ENCODE measurements around the gene FRMD6. TPM values are rescaled to one million over a fixed set of nuclear protein-coding genes. Genes with fewer than 3 reads are reported as not detected.
"Not testable (repeated sequence)": the region's sequence is repeated elsewhere in the genome, so short reads cannot be mapped to it uniquely, and the experiment has no call there.

Gene FRMD6
- total and polyA plus RNA-seq, 12 donors = 6.4 to 42.6 (median 23.3) TPM

DNA sequence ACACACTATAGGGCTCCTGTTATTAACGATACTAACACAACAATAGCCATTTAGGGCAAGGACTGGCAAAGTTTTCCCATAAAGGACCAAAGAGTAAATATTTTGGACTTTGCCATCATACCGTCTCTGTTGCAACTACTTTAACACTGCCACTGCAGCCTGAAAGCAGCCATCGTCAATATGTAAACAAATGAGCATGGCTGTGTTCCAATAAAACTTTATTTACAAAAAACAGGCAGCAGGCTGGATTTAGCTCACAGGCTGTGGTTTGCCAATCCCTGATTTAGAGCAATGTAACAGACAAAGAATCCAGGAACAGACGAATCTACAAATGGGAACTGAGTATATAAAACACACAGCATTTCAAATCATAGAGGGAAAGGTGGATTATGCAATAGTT lies 84.1 kb downstream of the FRMD6 start:
- WGBS, 4 donors = 82 to 91% (median 89%) methylated on average over 4 of the region's 4 CpGs
- intact Hi-C loops (cut with DNase I) = no loop called here
- Histone ChIP-seq H3K9me3 (replicated peaks in 1 of 3) (no peaks in the 10 kb centered on the region), H3K4me1 (replicated peaks in 1 of 2) (no peaks in the 10 kb centered on the region), H3K27me3 (no peaks in the 10 kb centered on the region), H3K36me3 (replicated peaks in 1 of 2) (no peaks in the 10 kb centered on the region), H3K27ac (no peak overlapping the region), H3K4me3 (no peak overlapping the region)
- no peak for TF ChIP-seq POLR2A (IDR thresholded peaks at IDR 0.05)
- TF ChIP-seq, protein P1, sequence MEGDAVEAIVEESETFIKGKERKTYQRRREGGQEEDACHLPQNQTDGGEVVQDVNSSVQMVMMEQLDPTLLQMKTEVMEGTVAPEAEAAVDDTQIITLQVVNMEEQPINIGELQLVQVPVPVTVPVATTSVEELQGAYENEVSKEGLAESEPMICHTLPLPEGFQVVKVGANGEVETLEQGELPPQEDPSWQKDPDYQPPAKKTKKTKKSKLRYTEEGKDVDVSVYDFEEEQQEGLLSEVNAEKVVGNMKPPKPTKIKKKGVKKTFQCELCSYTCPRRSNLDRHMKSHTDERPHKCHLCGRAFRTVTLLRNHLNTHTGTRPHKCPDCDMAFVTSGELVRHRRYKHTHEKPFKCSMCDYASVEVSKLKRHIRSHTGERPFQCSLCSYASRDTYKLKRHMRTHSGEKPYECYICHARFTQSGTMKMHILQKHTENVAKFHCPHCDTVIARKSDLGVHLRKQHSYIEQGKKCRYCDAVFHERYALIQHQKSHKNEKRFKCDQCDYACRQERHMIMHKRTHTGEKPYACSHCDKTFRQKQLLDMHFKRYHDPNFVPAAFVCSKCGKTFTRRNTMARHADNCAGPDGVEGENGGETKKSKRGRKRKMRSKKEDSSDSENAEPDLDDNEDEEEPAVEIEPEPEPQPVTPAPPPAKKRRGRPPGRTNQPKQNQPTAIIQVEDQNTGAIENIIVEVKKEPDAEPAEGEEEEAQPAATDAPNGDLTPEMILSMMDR (IDR thresholded peaks at IDR 0.05) = no peak
- no peak for DNase-seq

DNA sequence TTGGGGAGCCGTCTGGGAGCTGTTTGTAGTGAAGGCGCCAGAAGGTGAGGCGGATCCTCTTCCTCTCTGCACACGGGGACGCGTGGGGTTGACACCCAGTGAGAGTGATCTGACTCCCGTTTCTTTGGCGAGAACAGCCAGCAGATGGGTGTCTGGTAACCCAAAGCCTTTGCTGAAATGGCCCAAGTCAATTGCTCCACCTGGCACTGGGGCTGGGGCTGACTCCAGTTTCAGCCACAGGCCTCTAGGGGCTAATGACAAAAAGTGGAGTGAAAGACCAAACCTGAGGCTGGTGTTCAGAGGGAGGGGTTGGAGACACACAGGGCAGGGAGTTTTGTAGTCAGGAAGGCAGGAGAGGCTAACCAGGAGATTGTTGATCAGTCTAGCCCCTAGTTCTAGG lies 87.0 kb downstream of the FRMD6 start:
- intact Hi-C loops (cut with DNase I) = no loop called here
- Histone ChIP-seq H3K4me3 (no peak overlapping the region), H3K36me3 (replicated peaks in 1 of 2) (no peaks in the 10 kb centered on the region), H3K27ac (no peak overlapping the region), H3K4me1 (replicated peaks in 1 of 2) (no peaks in the 10 kb centered on the region), H3K27me3 (no peaks in the 10 kb centered on the region), H3K9me3 (replicated peaks in 1 of 3) (no peaks in the 10 kb centered on the region)
- 63 to 78% (median 66%) methylated on average over 6 to 8 of the region's 8 CpGs for WGBS, 4 donors
- DNase-seq = no peak
- TF ChIP-seq, protein P1 (IDR thresholded peaks at IDR 0.05) = no peak
- TF ChIP-seq POLR2A (IDR thresholded peaks at IDR 0.05) = no peak

DNA sequence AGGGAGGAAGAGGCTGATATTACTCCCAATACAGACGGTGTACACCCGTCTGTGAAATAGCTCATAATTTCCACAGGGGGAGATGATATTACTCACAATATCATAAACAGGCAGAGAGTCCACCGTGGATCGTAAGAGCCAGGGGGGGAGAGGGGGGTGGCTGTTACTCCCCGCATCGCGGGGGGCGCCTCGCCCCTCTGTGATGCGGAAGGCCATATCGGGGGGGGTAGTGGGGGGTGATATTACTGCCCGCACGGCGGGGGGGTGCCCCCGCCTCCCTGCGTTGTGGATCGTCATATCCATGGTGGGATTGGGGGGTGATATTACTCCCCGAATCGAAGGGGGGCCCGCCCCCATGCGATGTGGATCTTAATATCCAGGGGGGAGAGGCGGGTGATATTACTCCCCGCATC lies 91.9 kb downstream of the FRMD6 start:
- no peaks in the 10 kb centered on the region for H3K4me1 ChIP-seq (replicated peaks in 1 of 2)
- H3K9me3 ChIP-seq (replicated peaks in 1 of 3) = no peaks in the 10 kb centered on the region
- WGBS, 4 donors = 74 to 84% (median 76%) methylated on average over 18 to 23 of the region's 23 CpGs
- H3K36me3 ChIP-seq (replicated peaks in 1 of 2) = no peaks in the 10 kb centered on the region
- intact Hi-C loops (cut with DNase I) = no loop called here
- DNase-seq = no peak
- TF ChIP-seq, protein P1 (IDR thresholded peaks at IDR 0.05) = no peak
- TF ChIP-seq POLR2A (IDR thresholded peaks at IDR 0.05) = no peak
- H3K4me3 ChIP-seq = no peak overlapping the region
- no peaks in the 10 kb centered on the region for H3K27me3 ChIP-seq
- H3K27ac ChIP-seq = no peak overlapping the region

DNA sequence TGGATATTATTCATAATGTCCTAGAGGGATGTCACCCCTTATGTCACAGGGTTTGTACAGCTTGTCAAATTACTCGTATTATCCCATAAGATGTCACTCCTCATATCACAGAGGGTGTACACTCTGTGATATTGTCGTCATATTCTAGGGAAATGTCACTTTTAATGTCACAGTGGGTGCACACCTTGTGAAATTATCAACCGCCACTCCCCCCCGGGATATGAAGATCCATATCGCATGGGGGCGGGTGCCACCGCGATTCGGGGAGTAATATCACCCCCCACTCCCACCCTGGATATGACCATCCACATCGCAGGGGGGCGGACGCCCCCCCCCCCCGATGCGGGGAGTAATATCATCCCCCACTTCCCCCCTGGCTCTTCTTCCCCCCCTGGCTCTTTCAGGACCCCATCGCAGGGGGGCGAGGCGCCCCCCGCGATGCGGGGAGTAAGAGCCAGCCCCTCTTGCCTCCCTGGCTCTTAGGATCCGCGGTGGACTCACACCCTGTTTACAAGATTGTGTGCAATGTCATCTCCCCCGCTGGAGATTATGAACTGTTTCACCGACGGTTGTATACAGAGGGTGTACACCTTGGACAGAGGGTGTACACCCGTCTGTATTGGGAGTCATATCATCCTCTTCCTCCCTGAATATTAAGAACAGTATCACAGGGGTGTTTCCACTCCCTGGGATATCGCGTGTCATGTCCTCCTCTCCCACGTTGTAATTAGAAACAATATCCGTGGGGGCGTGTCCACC lies 92.8 kb downstream of the FRMD6 start:
- Histone ChIP-seq H3K4me3 (no peak overlapping the region), H3K4me1 (replicated peaks in 1 of 2) (no peaks in the 10 kb centered on the region), H3K9me3 (replicated peaks in 1 of 3) (no peaks in the 10 kb centered on the region), H3K27me3 (no peaks in the 10 kb centered on the region), H3K27ac (no peak overlapping the region), H3K36me3 (replicated peaks in 1 of 2) (no peaks in the 10 kb centered on the region)
- no peak for DNase-seq
- intact Hi-C loops (cut with DNase I) = no loop called here
- no peak for TF ChIP-seq POLR2A (IDR thresholded peaks at IDR 0.05)
- TF ChIP-seq, protein P1 (IDR thresholded peaks at IDR 0.05) = no peak
- WGBS, 4 donors = 79 to 88% (median 85%) methylated on average over 22 to 31 of the region's 31 CpGs

DNA sequence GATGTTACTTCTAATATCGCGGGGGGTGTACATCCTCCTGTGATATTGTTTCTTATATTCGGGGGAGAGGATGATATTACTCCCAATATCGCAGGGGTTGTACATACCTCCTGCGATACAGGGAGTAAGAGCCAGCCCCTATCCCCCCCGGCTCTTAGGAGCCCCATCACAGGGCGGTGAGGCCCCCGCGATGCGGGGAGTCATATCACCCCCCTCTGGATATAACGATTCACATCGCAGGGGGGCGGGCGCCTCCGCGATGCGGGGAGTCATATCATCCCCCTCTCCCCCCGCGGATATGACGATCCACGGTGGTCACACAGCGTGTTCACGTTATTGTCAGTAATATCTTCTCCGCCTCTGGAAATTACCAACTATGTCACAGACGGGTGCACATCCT lies 95.1 kb downstream of the FRMD6 start:
- H3K4me1 ChIP-seq (replicated peaks in 1 of 2); H3K9me3 ChIP-seq (replicated peaks in 1 of 3); H3K27ac ChIP-seq; H3K27me3 ChIP-seq; H3K36me3 ChIP-seq (replicated peaks in 1 of 2); DNase-seq; H3K4me3 ChIP-seq; intact Hi-C loops (cut with DNase I): not testable (repeated sequence)
- WGBS, 4 donors = 83 to 90% (median 88%) methylated on average over 6 to 25 of the region's 25 CpGs
